Heart left ventricle (tissue), 13 donors: ENCODE data around the gene RGMB.

ENCODE experiments used
- CTCF ChIP-seq, 12 donors: fragments of 200-600 bp; sonication (generic) in 4 of 12; IDR thresholded peaks; one replicate each; pipeline versions ENCODE4 v1.5.0 to v1.8.0; 2018 to 2022; ENCODE audit warnings: antibody characterized with exemption in 12 of 12, mild to moderate bottlenecking in 5 of 12
- POLR2A ChIP-seq, 2 donors: fragments of 450-650 bp; IDR thresholded peaks; one replicate each; pipeline ENCODE4 v1.6.1; 2017; ENCODE audit warnings: antibody characterized with exemption in 2 of 2, mild to moderate bottlenecking in 2 of 2, moderate library complexity in 2 of 2
- donor health status: ischemic (EF 13 %, LVEDD 7.1; RV severe dilation, severe dysfunction).
- donor health status: DM: no; HTN: yes; CAD: no.
- donor health status: DM: no; HTN: no; CAD: no.
- donor health status: ischemic (EF 25% LVEDD 6.9; RV normal size, moderate dysfunction).
- donor health status: ischemic (EF 25% LVEDD 5.7; RV mildly dilated, moderate dysfunction).
- donor health status: ischemic (EF 35%, LVEDD 5.7; RV mildly dilated, moderate dysfunction).
- donor health status: nonischemic (EF 11% LVEDD 7.7; RV severe dilation, severe dysfunction).
- donor health status: DM: yes; HTN: yes; CAD: no.
- donor health status: PGD.
- donor health status: ischemic (EF 29% LVEDD 5.4; RV normal size, mild dysfunction).
- donor health status: nonischemic (EF 23%, LVEDD 6.1; RV moderate dilation, normal function).

- TF ChIP-seq POLR2A (IDR thresholded peaks at IDR 0.05): no peak
- no peak for TF ChIP-seq CTCF (IDR thresholded peaks at IDR 0.05)
These were observed 8.5 kb downstream of the RGMB start for GRCh38 chr5:98781964-98782363.
